GM18519 (cell line): Measurements from ENCODE around the gene MSANTD1.
"Not testable (repeated sequence)": the region's sequence is repeated elsewhere in the genome, so short reads cannot be mapped to it uniquely, and the experiment has no call there.

Source experiments
- ATAC-seq: cut with Tn5 transposase; IDR thresholded peaks from one replicate; pipeline ENCODE4 v1.9.1; 2021; ENCODE audit warnings: mild to moderate bottlenecking, moderate library complexity; ENCODE audit not compliant: unreplicated experiment, low FRiP score

Gene MSANTD1

DNA sequence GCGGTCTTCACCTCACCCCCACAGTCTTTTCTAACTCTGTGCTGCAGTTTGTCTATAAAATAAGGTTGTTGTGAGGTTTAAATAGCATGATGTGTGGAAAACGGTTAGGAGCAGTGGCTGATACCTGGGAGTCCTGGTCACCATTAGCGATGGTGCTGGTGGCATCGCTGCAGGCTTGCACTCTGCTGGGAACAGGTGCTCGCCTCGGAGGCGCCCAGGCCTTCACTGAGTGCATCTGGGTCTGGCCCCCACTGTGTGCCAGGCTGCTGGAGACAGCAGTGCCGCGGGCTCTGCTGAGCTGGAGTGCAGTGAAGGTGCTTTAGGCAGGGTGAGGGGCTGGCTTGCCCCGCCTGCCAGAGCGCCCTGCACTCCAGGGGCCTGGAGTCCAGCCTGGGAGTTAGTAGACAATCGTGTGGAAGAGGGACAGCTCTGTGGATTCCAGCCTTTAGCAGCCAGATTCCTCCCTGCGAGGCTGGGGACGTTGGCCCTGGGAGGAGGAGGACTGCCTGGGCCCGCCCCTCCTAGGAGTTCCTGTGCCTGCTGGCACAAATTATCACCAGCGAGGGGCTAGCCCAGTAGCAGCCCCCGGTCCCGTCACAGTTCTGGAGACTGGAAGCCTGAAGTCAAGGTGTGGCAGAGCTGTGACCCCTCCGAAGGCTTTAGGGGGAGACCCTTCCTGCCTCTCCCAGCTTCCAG, 51.2 kb downstream of the MSANTD1 start:
- no peak for ATAC-seq

DNA sequence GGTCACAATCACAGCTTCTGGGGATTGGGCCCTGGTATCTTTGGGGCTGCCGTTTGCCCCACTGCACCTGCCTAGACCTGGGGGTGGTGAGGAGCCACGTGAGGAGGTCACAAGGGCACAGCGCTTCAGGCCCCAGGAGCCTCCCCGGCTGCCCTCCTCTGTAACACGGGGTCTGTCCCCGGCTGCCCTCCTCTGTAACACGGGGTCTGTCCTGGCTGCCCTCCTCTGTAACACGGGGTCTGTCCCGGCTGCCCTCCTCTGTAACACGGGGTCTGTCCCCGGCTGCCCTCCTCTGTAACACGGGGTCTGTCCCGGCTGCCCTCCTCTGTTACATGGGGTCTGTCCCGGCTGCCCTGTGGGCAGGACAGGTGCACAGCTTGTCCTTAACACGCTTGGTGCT, 51.9 kb downstream of the MSANTD1 start:
- ATAC-seq: not testable (repeated sequence)

DNA sequence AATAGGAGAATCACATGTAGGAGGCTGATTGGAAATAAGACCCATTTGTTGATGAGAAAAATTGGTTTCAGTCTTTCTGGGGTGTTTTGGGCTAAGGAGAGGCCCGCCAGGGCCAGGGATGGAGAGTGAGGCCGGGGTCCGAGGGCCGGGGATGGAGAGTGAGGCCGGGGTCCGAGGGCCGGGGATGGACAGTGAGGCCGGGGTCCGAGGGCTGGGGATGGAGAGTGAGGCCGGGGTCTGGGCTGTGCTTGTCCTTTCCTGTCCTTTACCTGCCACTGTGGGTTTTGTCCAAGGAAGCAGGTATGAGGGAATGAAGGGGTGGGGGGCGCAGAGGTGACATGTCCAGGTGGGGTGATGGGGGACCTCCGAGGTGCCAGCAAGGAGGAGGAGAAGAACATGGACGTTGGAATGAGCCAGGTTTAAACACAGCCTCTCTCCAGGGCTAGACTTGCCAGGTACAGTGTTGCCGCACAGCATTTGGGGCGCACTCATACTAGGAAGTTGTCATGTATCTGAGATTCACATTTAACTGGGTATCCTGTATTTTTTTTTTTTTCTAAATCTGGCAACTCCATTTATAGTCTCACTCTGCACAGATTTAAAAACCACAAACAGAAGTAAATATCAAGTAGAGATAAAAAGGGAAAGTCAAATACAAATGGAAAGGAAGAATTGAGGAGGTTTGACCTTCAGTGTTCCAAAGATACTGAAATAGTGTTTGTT, 52.7 kb downstream of the MSANTD1 start:
- no peak for ATAC-seq

- no peak for ATAC-seq
Observed at GRCh38 chr4:3302173-3302785, 53.3 kb downstream of the MSANTD1 start.

DNA sequence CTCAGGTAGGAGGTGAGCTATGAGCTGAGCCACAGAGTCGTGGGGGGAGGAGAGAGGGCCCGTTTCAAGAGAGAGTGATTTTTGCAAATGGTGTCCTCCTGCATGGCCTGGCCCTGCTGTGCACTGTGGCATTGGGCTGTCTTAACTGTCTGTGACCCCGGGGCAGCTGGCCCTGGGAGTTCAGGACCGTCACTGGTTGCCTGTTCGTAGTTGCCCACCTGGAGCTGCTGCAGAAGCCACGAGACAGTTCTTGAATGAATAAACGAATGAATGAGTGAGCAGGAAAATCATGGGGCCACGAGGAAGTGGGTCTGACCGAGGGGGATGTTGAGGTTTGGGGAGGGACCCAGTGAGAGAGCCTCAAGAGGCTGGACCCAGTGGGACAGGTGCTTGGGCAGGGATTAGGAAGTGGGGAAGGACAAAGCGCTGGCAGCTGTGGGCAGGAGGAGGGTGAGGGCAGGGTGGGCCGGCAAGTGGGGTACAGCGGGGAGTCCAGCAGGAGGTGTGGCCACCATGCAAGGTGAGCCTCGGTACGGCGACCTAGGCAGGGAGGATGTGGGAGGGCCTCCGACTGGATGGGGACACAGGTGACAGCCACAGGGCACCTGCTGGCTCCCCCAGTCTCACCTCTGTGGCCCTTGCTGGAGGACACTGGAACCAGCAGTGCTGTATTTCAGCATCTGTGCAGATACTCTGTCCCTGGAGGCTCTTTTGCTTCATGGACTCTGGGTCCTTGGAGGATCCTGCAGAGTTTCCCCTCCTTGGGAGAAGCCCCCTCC, 54.0 kb downstream of the MSANTD1 start:
- no peak for ATAC-seq

GRCh38 chr4:3303565-3303824, 54.5 kb downstream of the MSANTD1 start:
- ATAC-seq: no peak

GRCh38 chr4:3303923-3304710, 55.2 kb downstream of the MSANTD1 start:
- ATAC-seq: no peak

- ATAC-seq: no peak
Observed at GRCh38 chr4:3304831-3305609, 56.1 kb downstream of the MSANTD1 start.

- ATAC-seq: no peak
Observed at GRCh38 chr4:3305610-3306371, 56.8 kb downstream of the MSANTD1 start.
